ENCODE data around the gene VTA1. TPM values are rescaled to one million over a fixed set of nuclear protein-coding genes. Genes with fewer than 3 reads are reported as not detected.
"Not testable (repeated sequence)": the region's sequence is repeated elsewhere in the genome, so short reads cannot be mapped to it uniquely, and the experiment has no call there.

Gene VTA1
- total RNA-seq, 1 experiment from 2014 or later, result 72.1 TPM

- ATAC-seq (no peak), DNase-seq (ENCODE audit: low read depth, low spot score) (no peak)
- H3K36me3 ChIP-seq (ENCODE audit: control insufficient read depth, insufficient read depth, low read length), result no peaks in the 10 kb centered on the region
- ChIA-PET CTCF (no interaction called here), POLR2A (no interaction called here)
- no peaks in the 10 kb centered on the region for H3K4me1 ChIP-seq (ENCODE audit: control insufficient read depth, insufficient read depth, low read length)
- no TSS peak for BruUV-seq (replicated peaks)
- intact Hi-C loops (cut with micrococcal nuclease; ENCODE audit: unreplicated experiment) (no loop called here), in situ Hi-C loops (cut with HindIII; ENCODE audit: low pct_unique_long_range_greater_than_20kb, low sequenced_read_pairs) (no loop called here)
- H3K9me3 ChIP-seq (ENCODE audit: control insufficient read depth, insufficient read depth, low read depth, low read length), result no peaks in the 10 kb centered on the region; the same call in 1 of the 2 replicates
- no peaks in the 10 kb centered on the region for H3K27me3 ChIP-seq (ENCODE audit: control insufficient read depth, insufficient read depth, low read length)
- TF ChIP-seq TCF7L2 (IDR thresholded peaks at IDR 0.05; ENCODE audit: low read depth, low read length) (no peak), CTCF (IDR thresholded peaks at IDR 0.05) (no peak), SIN3A (IDR thresholded peaks at IDR 0.05; ENCODE audit: borderline replicate concordance, insufficient read depth, low read depth, low read length) (no peak), REST (IDR thresholded peaks at IDR 0.05; ENCODE audit: insufficient read depth in 1 of 2, low read depth in 2 of 2, low read length in 1 of 2) (no peak), POLR2AphosphoS5 (IDR thresholded peaks at IDR 0.05; ENCODE audit: low read depth, low read length) (no peak)
- no peak within 1 kb of the TSS for H3K4me3 ChIP-seq (ENCODE audit: low read depth in 2 of 2, low read length in 2 of 2)
- no peak within 1 kb of the TSS for H3K27ac ChIP-seq (ENCODE audit: low read length)
These were observed 14.4 kb upstream of the VTA1 start, which contains the start of gene GJE1 for GRCh38 chr6:142132625-142133024. Gene GJE1, plus strand, starts transcription at chr6:142132925. Its CDS starts 234 bp downstream, at chr6:142133159.

GRCh38 chr6:142138876-142139275 is 8.2 kb upstream of the VTA1 start:
- CTCF ChIA-PET, result no interaction called here
- intact Hi-C loops (cut with micrococcal nuclease; ENCODE audit: unreplicated experiment), result no loop called here
- no peak for TF ChIP-seq TCF7L2 (IDR thresholded peaks at IDR 0.05; ENCODE audit: low read depth, low read length)
- no peak for TF ChIP-seq REST (IDR thresholded peaks at IDR 0.05; ENCODE audit: insufficient read depth in 1 of 2, low read depth in 2 of 2, low read length in 1 of 2)
- TF ChIP-seq SIN3A (IDR thresholded peaks at IDR 0.05; ENCODE audit: borderline replicate concordance, insufficient read depth, low read depth, low read length), result no peak
- TF ChIP-seq CTCF (IDR thresholded peaks at IDR 0.05), result no peak
- no peak for TF ChIP-seq POLR2AphosphoS5 (IDR thresholded peaks at IDR 0.05; ENCODE audit: low read depth, low read length)
- in situ Hi-C loops (cut with HindIII; ENCODE audit: low pct_unique_long_range_greater_than_20kb, low sequenced_read_pairs), result no loop called here
- DNase-seq (ENCODE audit: low read depth, low spot score) (no peak), ATAC-seq (no peak)
- Histone ChIP-seq H3K36me3 (ENCODE audit: control insufficient read depth, insufficient read depth, low read length) (no peaks in the 10 kb centered on the region), H3K4me3 (ENCODE audit: low read depth in 2 of 2, low read length in 2 of 2) (no peak overlapping the region), H3K27ac (ENCODE audit: low read length) (no peak overlapping the region), H3K4me1 (ENCODE audit: control insufficient read depth, insufficient read depth, low read length) (no peaks in the 10 kb centered on the region), H3K27me3 (ENCODE audit: control insufficient read depth, insufficient read depth, low read length) (peaks cover 2% of the 10 kb centered on the region; the same call in 1 of the 2 replicates), H3K9me3 (ENCODE audit: control insufficient read depth, insufficient read depth, low read depth, low read length) (no peaks in the 10 kb centered on the region)
- BruUV-seq (replicated peaks), result no TSS peak
- POLR2A ChIA-PET, result no interaction called here

- H3K4me1 ChIP-seq (ENCODE audit: control insufficient read depth, insufficient read depth, low read length); BruUV-seq (replicated peaks); H3K27ac ChIP-seq (ENCODE audit: low read length); ATAC-seq; intact Hi-C loops (cut with micrococcal nuclease; ENCODE audit: unreplicated experiment); CTCF ChIA-PET; H3K36me3 ChIP-seq (ENCODE audit: control insufficient read depth, insufficient read depth, low read length); POLR2A ChIA-PET; H3K4me3 ChIP-seq (ENCODE audit: low read depth in 2 of 2, low read length in 2 of 2); H3K27me3 ChIP-seq (ENCODE audit: control insufficient read depth, insufficient read depth, low read length); DNase-seq (ENCODE audit: low read depth, low spot score); in situ Hi-C loops (cut with HindIII; ENCODE audit: low pct_unique_long_range_greater_than_20kb, low sequenced_read_pairs); H3K9me3 ChIP-seq (ENCODE audit: control insufficient read depth, insufficient read depth, low read depth, low read length): not testable (repeated sequence)
These were observed 5.5 kb upstream of the VTA1 start for GRCh38 chr6:142141531-142141930.
